Measurements from ENCODE around the gene PSMA4. TPM values are rescaled to one million over a fixed set of nuclear protein-coding genes. Genes with fewer than 3 reads are reported as not detected.

PSMA4 gene
- total and polyA plus RNA-seq, 12 donors = 86.3 to 410 (median 157) TPM

GRCh38 chr15:78540871-78541743 lies 863 bp downstream of the PSMA4 start:
- Histone ChIP-seq H3K27me3 (no peaks in the 10 kb centered on the region), H3K4me3 (peak overlapping the region; percentile 0 to 90 (median 78)), H3K4me1 (replicated peaks in 1 of 2) (peaks cover 7 to 29% of the 10 kb centered on the region in 2 donors), H3K27ac (peak overlapping the region in 4 of 5 donors; percentile 94 to 95 (median 95)), H3K9me3 (replicated peaks in 1 of 3) (no peaks in the 10 kb centered on the region), H3K36me3 (replicated peaks in 1 of 2) (peaks cover 0 to 39% of the 10 kb centered on the region in 2 donors)
- no peak for TF ChIP-seq POLR2A (IDR thresholded peaks at IDR 0.05)
- TF ChIP-seq, protein P1, sequence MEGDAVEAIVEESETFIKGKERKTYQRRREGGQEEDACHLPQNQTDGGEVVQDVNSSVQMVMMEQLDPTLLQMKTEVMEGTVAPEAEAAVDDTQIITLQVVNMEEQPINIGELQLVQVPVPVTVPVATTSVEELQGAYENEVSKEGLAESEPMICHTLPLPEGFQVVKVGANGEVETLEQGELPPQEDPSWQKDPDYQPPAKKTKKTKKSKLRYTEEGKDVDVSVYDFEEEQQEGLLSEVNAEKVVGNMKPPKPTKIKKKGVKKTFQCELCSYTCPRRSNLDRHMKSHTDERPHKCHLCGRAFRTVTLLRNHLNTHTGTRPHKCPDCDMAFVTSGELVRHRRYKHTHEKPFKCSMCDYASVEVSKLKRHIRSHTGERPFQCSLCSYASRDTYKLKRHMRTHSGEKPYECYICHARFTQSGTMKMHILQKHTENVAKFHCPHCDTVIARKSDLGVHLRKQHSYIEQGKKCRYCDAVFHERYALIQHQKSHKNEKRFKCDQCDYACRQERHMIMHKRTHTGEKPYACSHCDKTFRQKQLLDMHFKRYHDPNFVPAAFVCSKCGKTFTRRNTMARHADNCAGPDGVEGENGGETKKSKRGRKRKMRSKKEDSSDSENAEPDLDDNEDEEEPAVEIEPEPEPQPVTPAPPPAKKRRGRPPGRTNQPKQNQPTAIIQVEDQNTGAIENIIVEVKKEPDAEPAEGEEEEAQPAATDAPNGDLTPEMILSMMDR (IDR thresholded peaks at IDR 0.05) = no peak
- DNase-seq = no peak
- 3 to 5% (median 3%) methylated on average over 11 to 17 of the region's 17 CpGs for WGBS, 4 donors
- intact Hi-C loops (cut with DNase I) = no loop called here

DNA sequence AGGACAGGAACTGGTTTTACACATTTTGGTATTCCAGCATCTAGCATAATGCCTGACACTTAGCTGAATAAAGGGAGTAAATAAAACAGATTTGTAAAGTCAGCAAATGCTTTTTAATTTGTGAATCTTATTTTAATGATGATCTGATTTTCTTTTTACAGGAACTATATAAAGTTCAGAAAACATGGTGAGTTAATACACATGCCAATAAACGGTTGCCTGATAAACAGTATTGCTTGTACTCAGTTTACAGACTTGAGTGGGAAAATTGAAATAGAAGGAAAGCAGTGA lies 1.4 kb downstream of the PSMA4 start:
- H3K36me3 ChIP-seq (replicated peaks in 1 of 2) = peaks cover 0 to 45% of the 10 kb centered on the region in 2 donors
- no peak for DNase-seq
- no peaks in the 10 kb centered on the region for H3K9me3 ChIP-seq (replicated peaks in 1 of 3)
- 26 to 38% (median 31%) methylated on average over 1 of the region's 1 CpG for WGBS, 4 donors
- peaks cover 7 to 29% of the 10 kb centered on the region in 2 donors for H3K4me1 ChIP-seq (replicated peaks in 1 of 2)
- H3K4me3 ChIP-seq = peak overlapping the region in 1 of 4 donors; percentile 68
- intact Hi-C loops (cut with DNase I) = no loop called here
- TF ChIP-seq, protein P1 (IDR thresholded peaks at IDR 0.05) = no peak
- no peak for TF ChIP-seq POLR2A (IDR thresholded peaks at IDR 0.05)
- H3K27me3 ChIP-seq = no peaks in the 10 kb centered on the region
- H3K27ac ChIP-seq = no peak overlapping the region

DNA sequence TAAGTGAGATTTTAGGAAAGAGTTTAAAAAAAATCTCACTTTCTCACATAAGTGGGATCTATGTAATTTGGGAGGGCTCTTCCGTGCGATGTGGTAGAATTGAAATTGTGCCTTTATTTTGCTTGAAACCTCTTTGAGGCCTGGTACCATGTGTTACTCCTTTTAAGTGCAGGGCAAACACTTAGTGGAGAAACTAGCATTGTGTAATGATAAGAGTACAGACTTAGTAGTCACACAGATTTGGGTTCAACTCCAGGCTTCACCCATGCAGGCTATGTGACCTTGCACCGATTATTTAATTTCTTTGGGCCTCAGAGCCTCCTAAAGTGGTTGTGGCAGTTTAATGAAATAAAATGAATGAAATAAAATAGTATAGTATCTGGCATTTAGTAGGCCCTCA lies 2.4 kb downstream of the PSMA4 start:
- Histone ChIP-seq H3K4me1 (replicated peaks in 1 of 2) (peaks cover 7 to 29% of the 10 kb centered on the region in 2 donors), H3K27ac (no peak overlapping the region), H3K9me3 (replicated peaks in 1 of 3) (no peaks in the 10 kb centered on the region), H3K36me3 (replicated peaks in 1 of 2) (peaks cover 0 to 54% of the 10 kb centered on the region in 2 donors), H3K27me3 (no peaks in the 10 kb centered on the region), H3K4me3 (no peak overlapping the region)
- DNase-seq = no peak
- no peak for TF ChIP-seq POLR2A (IDR thresholded peaks at IDR 0.05)
- TF ChIP-seq, protein P1 (IDR thresholded peaks at IDR 0.05) = no peak
- intact Hi-C loops (cut with DNase I) = no loop called here
- 84 to 87% (median 85%) methylated on average over 3 of the region's 3 CpGs for WGBS, 4 donors

- no peak for DNase-seq
- Histone ChIP-seq H3K27me3 (no peaks in the 10 kb centered on the region), H3K9me3 (replicated peaks in 1 of 3) (no peaks in the 10 kb centered on the region), H3K36me3 (replicated peaks in 1 of 2) (peaks cover 0 to 59% of the 10 kb centered on the region in 2 donors), H3K27ac (no peak overlapping the region), H3K4me3 (no peak overlapping the region), H3K4me1 (replicated peaks in 1 of 2) (no peaks in the 10 kb centered on the region)
- TF ChIP-seq, protein P1 (IDR thresholded peaks at IDR 0.05) = no peak
- no peak for TF ChIP-seq POLR2A (IDR thresholded peaks at IDR 0.05)
- WGBS, 4 donors = 78 to 81% (median 80%) methylated on average over 6 of the region's 6 CpGs
- intact Hi-C loops (cut with DNase I) = no loop called here
These were observed 9.9 kb downstream of the PSMA4 start for GRCh38 chr15:78550194-78550593.
